HCT116 (cell line): Measurements from ENCODE around the gene PTPRJ. TPM values are rescaled to one million over a fixed set of nuclear protein-coding genes. Genes with fewer than 3 reads are reported as not detected.

Experiments used
- ATAC-seq: fragments of 200-7000 bp; cut with Tn5 transposase; 2 replicates; pipeline ENCODE4 v1.9.1; 2020; ENCODE audit warnings: mild to moderate bottlenecking, moderate library complexity
- BruUV-seq: library from RNA; stranded (reverse); fragments of 400-500 nt; replicated peaks from 2 replicates; lab custom pipeline; 2021; lab: Mats Ljungman, UMichigan
- CTCF ChIA-PET: fragments of 300-600 bp; sonication (Branson Sonifier 250); formaldehyde crosslinking; loops from one replicate; lab custom pipeline; 2021; ENCODE audit warnings: antibody characterized with exemption; lab: Charles Lee
- POLR2A ChIA-PET: fragments of 300-600, 350-600 bp; sonication (Branson Sonifier 250); formaldehyde crosslinking; loops from one replicate; lab custom pipeline; 2021; ENCODE audit warnings: antibody characterized with exemption; lab: Charles Lee
- RAD21 ChIA-PET, 2 experiments: fragments of 300-600 bp; sonication (Branson Sonifier 250); formaldehyde crosslinking; loops; one replicate each; lab custom pipeline; 2023; ENCODE audit warnings: low total read pairs in 2 of 2; ENCODE audit not compliant: uncharacterized antibody in 2 of 2, unreplicated experiment in 2 of 2, low non-redundant PET in 1 of 2; lab: Charles Lee
- DNase-seq: peaks from one replicate; pipeline ENCODE4 v3.0.0-alpha.2; 2010; ENCODE audit warnings: low read depth, low spot score
- H2AFZ ChIP-seq: fragments of 200-600 bp; shearing (Covaris generic), sonication (generic); 2 replicates; pipeline ENCODE4 v1.6.1; 2017; ENCODE audit warnings: low read depth, mixed run types, mixed read lengths, antibody characterized with exemption, low read length; ENCODE audit not compliant: poor library complexity, severe bottlenecking
- H3K27ac ChIP-seq: 2 replicates; pipeline ENCODE4 v1.5.1; 2012; ENCODE audit warnings: low read depth, low read length
- H3K27me3 ChIP-seq: fragments of 200-600 bp; sonication (generic); 2 replicates; pipeline ENCODE4 v1.6.1; 2016; ENCODE audit warnings: mixed run types, low read length, mixed read lengths; ENCODE audit not compliant: insufficient read depth
- H3K36me3 ChIP-seq, 2 experiments: fragments of 200-500 bp in 1 of 2; fragments of 200-600 bp in 1 of 2; sonication (Bioruptor generic) in 1 of 2; sonication (generic) in 1 of 2; 2 replicates each; pipeline versions ENCODE4 v1.5.1 to v1.6.1; 2014 to 2016; ENCODE audit warnings: low read length in 2 of 2, inconsistent platforms in 1 of 2, mixed read lengths in 1 of 2, mixed run types in 1 of 2; ENCODE audit not compliant: insufficient read depth in 2 of 2, control insufficient read depth in 1 of 2
- H3K4me1 ChIP-seq, 2 experiments: fragments of 200-600 bp in 1 of 2; sonication (generic) in 1 of 2; 2 replicates each; pipeline versions ENCODE4 v1.5.1 to v1.6.1; 2012 to 2017; ENCODE audit warnings: low read length in 2 of 2, inconsistent platforms in 1 of 2, mild to moderate bottlenecking in 1 of 2, mixed read lengths in 1 of 2, mixed run types in 1 of 2, moderate library complexity in 1 of 2; ENCODE audit not compliant: insufficient read depth in 2 of 2, control insufficient read depth in 1 of 2
- H3K4me2 ChIP-seq: fragments of 200-600 bp; sonication (generic); 2 replicates; pipeline ENCODE4 v1.6.1; 2017; ENCODE audit warnings: mixed run types, low read length, mixed read lengths
- H3K4me3 ChIP-seq, 2 experiments: fragments of 200-600 bp in 1 of 2; sonication (generic) in 1 of 2; replicated peaks in 1 of 2; 2 replicates each; pipeline ENCODE4 v1.5.1; 2011 to 2016; ENCODE audit warnings: low read length in 2 of 2, control low read depth in 1 of 2, low read depth in 1 of 2, mild to moderate bottlenecking in 1 of 2, mixed read lengths in 1 of 2, mixed run types in 1 of 2
- H3K79me2 ChIP-seq: fragments of 200-600 bp; sonication (generic); 2 replicates; pipeline ENCODE4 v1.6.1; 2017; ENCODE audit warnings: mild to moderate bottlenecking, mixed run types, low read length, moderate library complexity, mixed read lengths; ENCODE audit not compliant: insufficient read depth
- H3K9ac ChIP-seq: fragments of 200-600 bp; sonication (generic); 2 replicates; pipeline ENCODE4 v1.6.1; 2016; ENCODE audit warnings: low read length, mixed read lengths
- H3K9me2 ChIP-seq: fragments of 200-600 bp; sonication (generic), shearing (Covaris generic); 2 replicates; pipeline ENCODE4 v1.6.1; 2017; ENCODE audit warnings: mixed run types, mild to moderate bottlenecking, moderate library complexity; ENCODE audit not compliant: insufficient read depth
- H3K9me3 ChIP-seq, 2 experiments: fragments of 200-500 bp in 1 of 2; fragments of 200-600 bp in 1 of 2; sonication (Bioruptor generic) in 1 of 2; sonication (generic) in 1 of 2; 2 replicates each; pipeline ENCODE4 v1.6.1; 2014 to 2017; ENCODE audit warnings: low read length in 2 of 2, mixed read lengths in 2 of 2, inconsistent platforms in 1 of 2, low read depth in 1 of 2, mild to moderate bottlenecking in 1 of 2, mixed run types in 1 of 2, moderate library complexity in 1 of 2; ENCODE audit not compliant: control insufficient read depth in 1 of 2, insufficient read depth in 1 of 2
- H4K20me1 ChIP-seq: fragments of 200-600 bp; sonication (generic), shearing (Covaris generic); 2 replicates; pipeline ENCODE4 v1.6.1; 2017; ENCODE audit warnings: mixed run types, mild to moderate bottlenecking, moderate library complexity; ENCODE audit not compliant: insufficient read depth
- EGR1 ChIP-seq: IDR thresholded peaks from 2 replicates; pipeline ENCODE4 v1.6.1; 2012; ENCODE audit warnings: low read depth
- EZH2phosphoT487 ChIP-seq: fragments of 200-600 bp; IDR thresholded peaks from 2 replicates; pipeline ENCODE4 v1.6.1; 2018; ENCODE audit warnings: antibody characterized with exemption, borderline replicate concordance
- JUND ChIP-seq: IDR thresholded peaks from 2 replicates; pipeline ENCODE4 v1.6.1; 2012
- MAX ChIP-seq: IDR thresholded peaks from 2 replicates; pipeline ENCODE4 v1.6.1; 2012
- POLR2AphosphoS5 ChIP-seq: IDR thresholded peaks from 2 replicates; pipeline ENCODE4 v1.6.1; 2011; ENCODE audit warnings: mild to moderate bottlenecking, low read depth, low read length, moderate library complexity
- SP1 ChIP-seq: IDR thresholded peaks from 2 replicates; pipeline ENCODE4 v1.6.1; 2012; ENCODE audit warnings: low read depth
- YY1 ChIP-seq: IDR thresholded peaks from 2 replicates; pipeline ENCODE4 v1.6.1; 2011; ENCODE audit warnings: low read length, low read depth, moderate library complexity, mild to moderate bottlenecking; ENCODE audit not compliant: insufficient replicate concordance; ENCODE audit errors: extremely low read depth
- ZFX ChIP-seq: fragments of 450-650 bp; IDR thresholded peaks from 2 replicates; pipeline ENCODE4 v1.6.1; 2017
- intact Hi-C: fragments of 100-400 bp; cut with micrococcal nuclease; formaldehyde crosslinking; loops from 2 replicates; pipeline ENCODE4 v1.10.0; 2022
- total RNA-seq: library from RNA; stranded (reverse); gene quantifications from one replicate; pipeline ENCODE4 v1.2.1, GENCODE V29; 2021; ENCODE audit not compliant: unreplicated experiment
- TF ChIP-seq, protein P1 (sequence below): IDR thresholded peaks from 2 replicates; pipeline ENCODE4 v1.6.1; 2012; ENCODE audit warnings: low read depth
- TF ChIP-seq, protein P2 (sequence below), 3 experiments: fragments of 200-600 bp in 1 of 3; sonication (generic) in 1 of 3; IDR thresholded peaks in 2 of 3; conservative IDR thresholded peaks in 1 of 3; 2 replicates each; pipeline ENCODE4 v1.5.1; 2012 to 2017; ENCODE audit warnings: low read depth in 2 of 3, low read length in 2 of 3, antibody characterized with exemption in 1 of 3, borderline replicate concordance in 1 of 3, control low read depth in 1 of 3, mild to moderate bottlenecking in 1 of 3, mixed read lengths in 1 of 3, mixed run types in 1 of 3, moderate library complexity in 1 of 3; ENCODE audit not compliant: insufficient read depth in 1 of 3

Gene PTPRJ
- total RNA-seq, 1 experiment from 2014 or later = 19.1 TPM

DNA sequence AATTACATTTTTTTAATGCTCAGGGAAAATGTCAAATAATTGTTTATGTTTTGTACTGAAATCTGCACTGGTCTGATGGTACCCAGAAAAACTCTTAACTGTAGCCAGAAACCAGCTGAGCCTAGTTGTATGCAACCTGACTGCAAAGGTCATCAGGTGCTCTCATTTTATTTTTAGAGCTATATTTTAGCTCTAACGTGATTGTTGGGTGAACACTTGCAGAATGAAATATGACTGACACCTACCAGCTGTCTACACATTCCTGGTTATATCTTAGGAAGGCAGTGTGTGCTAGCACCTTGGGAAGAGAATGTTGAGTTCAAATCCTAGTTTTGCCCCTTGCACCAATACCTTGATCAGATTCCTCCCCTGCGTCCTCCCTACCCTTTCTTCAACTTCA is 23.6 kb downstream of the PTPRJ start (continued):
- TF ChIP-seq, protein P1, sequence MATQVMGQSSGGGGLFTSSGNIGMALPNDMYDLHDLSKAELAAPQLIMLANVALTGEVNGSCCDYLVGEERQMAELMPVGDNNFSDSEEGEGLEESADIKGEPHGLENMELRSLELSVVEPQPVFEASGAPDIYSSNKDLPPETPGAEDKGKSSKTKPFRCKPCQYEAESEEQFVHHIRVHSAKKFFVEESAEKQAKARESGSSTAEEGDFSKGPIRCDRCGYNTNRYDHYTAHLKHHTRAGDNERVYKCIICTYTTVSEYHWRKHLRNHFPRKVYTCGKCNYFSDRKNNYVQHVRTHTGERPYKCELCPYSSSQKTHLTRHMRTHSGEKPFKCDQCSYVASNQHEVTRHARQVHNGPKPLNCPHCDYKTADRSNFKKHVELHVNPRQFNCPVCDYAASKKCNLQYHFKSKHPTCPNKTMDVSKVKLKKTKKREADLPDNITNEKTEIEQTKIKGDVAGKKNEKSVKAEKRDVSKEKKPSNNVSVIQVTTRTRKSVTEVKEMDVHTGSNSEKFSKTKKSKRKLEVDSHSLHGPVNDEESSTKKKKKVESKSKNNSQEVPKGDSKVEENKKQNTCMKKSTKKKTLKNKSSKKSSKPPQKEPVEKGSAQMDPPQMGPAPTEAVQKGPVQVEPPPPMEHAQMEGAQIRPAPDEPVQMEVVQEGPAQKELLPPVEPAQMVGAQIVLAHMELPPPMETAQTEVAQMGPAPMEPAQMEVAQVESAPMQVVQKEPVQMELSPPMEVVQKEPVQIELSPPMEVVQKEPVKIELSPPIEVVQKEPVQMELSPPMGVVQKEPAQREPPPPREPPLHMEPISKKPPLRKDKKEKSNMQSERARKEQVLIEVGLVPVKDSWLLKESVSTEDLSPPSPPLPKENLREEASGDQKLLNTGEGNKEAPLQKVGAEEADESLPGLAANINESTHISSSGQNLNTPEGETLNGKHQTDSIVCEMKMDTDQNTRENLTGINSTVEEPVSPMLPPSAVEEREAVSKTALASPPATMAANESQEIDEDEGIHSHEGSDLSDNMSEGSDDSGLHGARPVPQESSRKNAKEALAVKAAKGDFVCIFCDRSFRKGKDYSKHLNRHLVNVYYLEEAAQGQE = no peak
- no peak for TF ChIP-seq POLR2AphosphoS5
- no peak for TF ChIP-seq MAX
- TF ChIP-seq ZFX = no peak
- TF ChIP-seq YY1 = no peak

DNA sequence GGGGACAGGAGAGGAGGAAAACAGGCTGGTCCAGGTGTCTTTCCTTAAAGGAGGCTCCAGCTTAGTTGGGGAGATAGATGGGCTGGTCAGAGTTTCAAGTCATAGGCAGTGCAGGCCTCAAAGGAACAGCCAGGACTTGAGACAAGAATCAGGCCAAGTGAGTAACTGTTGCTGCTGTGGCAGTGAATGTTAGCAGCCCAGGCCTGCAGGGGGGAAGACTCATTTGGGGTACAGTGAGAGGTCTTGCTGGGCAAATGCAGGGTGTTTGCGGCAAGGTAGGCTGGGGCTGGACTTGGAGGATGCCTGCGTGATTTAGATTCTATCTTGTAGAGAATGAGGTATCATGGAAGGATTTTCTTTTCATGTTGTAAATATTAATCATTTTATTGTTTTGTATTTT is 24.1 kb downstream of the PTPRJ start:
- ChIA-PET RAD21 (no interaction called here), POLR2A (no interaction called here), CTCF (no interaction called here)
- DNase-seq (no peak), ATAC-seq (no peak)
- intact Hi-C loops = no loop called here
- Histone ChIP-seq H3K36me3 (no peaks in the 10 kb centered on the region), H3K4me2 (no peak overlapping the region), H3K79me2 (peaks cover 28% of the 10 kb centered on the region), H4K20me1 (no peaks in the 10 kb centered on the region), H3K27ac (no peak overlapping the region), H2AFZ (no peak overlapping the region), H3K27me3 (no peaks in the 10 kb centered on the region), H3K9ac (no peak overlapping the region), H3K4me3 (no peak overlapping the region), H3K4me1 (peaks cover 7 to 25% of the 10 kb centered on the region in 2 experiments; a peak in 3 of 4 replicates), H3K9me3 (no peaks in the 10 kb centered on the region), H3K9me2 (no peaks in the 10 kb centered on the region)
- BruUV-seq = no TSS peak
- TF ChIP-seq EGR1 (no peak), POLR2AphosphoS5 (no peak), EZH2phosphoT487 (no peak), JUND (no peak), SP1 (no peak), YY1 (no peak)
- TF ChIP-seq, protein P2, sequence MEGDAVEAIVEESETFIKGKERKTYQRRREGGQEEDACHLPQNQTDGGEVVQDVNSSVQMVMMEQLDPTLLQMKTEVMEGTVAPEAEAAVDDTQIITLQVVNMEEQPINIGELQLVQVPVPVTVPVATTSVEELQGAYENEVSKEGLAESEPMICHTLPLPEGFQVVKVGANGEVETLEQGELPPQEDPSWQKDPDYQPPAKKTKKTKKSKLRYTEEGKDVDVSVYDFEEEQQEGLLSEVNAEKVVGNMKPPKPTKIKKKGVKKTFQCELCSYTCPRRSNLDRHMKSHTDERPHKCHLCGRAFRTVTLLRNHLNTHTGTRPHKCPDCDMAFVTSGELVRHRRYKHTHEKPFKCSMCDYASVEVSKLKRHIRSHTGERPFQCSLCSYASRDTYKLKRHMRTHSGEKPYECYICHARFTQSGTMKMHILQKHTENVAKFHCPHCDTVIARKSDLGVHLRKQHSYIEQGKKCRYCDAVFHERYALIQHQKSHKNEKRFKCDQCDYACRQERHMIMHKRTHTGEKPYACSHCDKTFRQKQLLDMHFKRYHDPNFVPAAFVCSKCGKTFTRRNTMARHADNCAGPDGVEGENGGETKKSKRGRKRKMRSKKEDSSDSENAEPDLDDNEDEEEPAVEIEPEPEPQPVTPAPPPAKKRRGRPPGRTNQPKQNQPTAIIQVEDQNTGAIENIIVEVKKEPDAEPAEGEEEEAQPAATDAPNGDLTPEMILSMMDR (IDR thresholded peaks at IDR 0.05 in 2 of 3, conservative IDR thresholded peaks at IDR 0.05 in 1 of 3; ENCODE audit: borderline replicate concordance in 1 of 3, insufficient read depth in 1 of 3, low read depth in 2 of 3, low read length in 2 of 3) = no peak
